WTC11 (cell line): ENCODE results near the gene SEC31B. TPM values are rescaled to one million over a fixed set of nuclear protein-coding genes. Genes with fewer than 3 reads are reported as not detected.

Experiments used
- ATAC-seq: fragments of 200-7000 bp; cut with Tn5 transposase; 2 replicates; pipeline ENCODE4 v1.10.0; 2021; ENCODE audit warnings: mild to moderate bottlenecking, moderate library complexity
- CTCF ChIA-PET: fragments of 300-600 bp; sonication (Branson Sonifier 250); formaldehyde crosslinking; loops from one replicate; lab custom pipeline; 2021; ENCODE audit warnings: antibody characterized with exemption; lab: Charles Lee
- POLR2A ChIA-PET: fragments of 350-600 bp; sonication (Branson Sonifier 250); formaldehyde crosslinking; loops from one replicate; lab custom pipeline; 2021; ENCODE audit warnings: antibody characterized with exemption; lab: Charles Lee
- DNase-seq: peaks from one replicate; pipeline ENCODE4 v3.0.0; 2021; ENCODE audit warnings: low spot score
- H3K27ac Mint-ChIP-seq: 2 replicates; pipeline ENCODE4 v1.8.0; 2021; ENCODE audit warnings: mixed read lengths
- H3K27me3 Mint-ChIP-seq: 2 replicates; pipeline ENCODE4 v1.8.0; 2021; ENCODE audit warnings: low read depth, mild to moderate bottlenecking, moderate library complexity, mixed read lengths
- H3K36me3 Mint-ChIP-seq: 2 replicates; pipeline ENCODE4 v1.8.0; 2021; ENCODE audit warnings: mixed read lengths
- H3K4me1 Mint-ChIP-seq: 2 replicates; pipeline ENCODE4 v1.8.0; 2022; ENCODE audit warnings: mixed read lengths
- H3K4me3 Mint-ChIP-seq: 2 replicates; pipeline ENCODE4 v1.8.0; 2021; ENCODE audit warnings: mild to moderate bottlenecking, moderate library complexity, mixed read lengths
- H3K9me3 Mint-ChIP-seq: 2 replicates; pipeline ENCODE4 v1.8.0; 2021; ENCODE audit warnings: mixed read lengths
- E2F1 ChIP-seq: sonication (generic); formaldehyde crosslinking; IDR thresholded peaks from 2 replicates; pipeline ENCODE4 v1.8.0; 2022; ENCODE audit warnings: mild to moderate bottlenecking, missing genetic modification reagents
- ETV6 ChIP-seq: sonication (generic); formaldehyde crosslinking; IDR thresholded peaks from 2 replicates; pipeline ENCODE4 v1.8.1; 2022; ENCODE audit warnings: mild to moderate bottlenecking, missing genetic modification reagents
- FOXJ3 ChIP-seq: sonication (generic); formaldehyde crosslinking; IDR thresholded peaks from 2 replicates; pipeline ENCODE4 v1.9.0; 2021; ENCODE audit warnings: missing genetic modification reagents, mild to moderate bottlenecking, borderline replicate concordance
- HMGA2 ChIP-seq: fragments of 250-450 bp; sonication (Bioruptor Pico); IDR thresholded peaks from 2 replicates; pipeline ENCODE4 v1.4.0; 2021; ENCODE audit warnings: mild to moderate bottlenecking, moderate library complexity
- IRF1 ChIP-seq: sonication (generic); formaldehyde crosslinking; IDR thresholded peaks from 2 replicates; pipeline ENCODE4 v1.8.0; 2023; ENCODE audit warnings: missing genetic modification reagents
- MYBL2 ChIP-seq: sonication (generic); formaldehyde crosslinking; IDR thresholded peaks from 2 replicates; pipeline ENCODE4 v1.8.1; 2023; ENCODE audit warnings: mild to moderate bottlenecking, moderate library complexity, missing genetic modification reagents
- OVOL2 ChIP-seq: fragments of 250-450 bp; sonication (Bioruptor Pico); IDR thresholded peaks from 2 replicates; pipeline ENCODE4 v1.9.0; 2021; ENCODE audit warnings: mild to moderate bottlenecking, borderline replicate concordance
- SP1 ChIP-seq: sonication (generic); formaldehyde crosslinking; conservative IDR thresholded peaks from 2 replicates; pipeline ENCODE4 v1.8.1; 2022; ENCODE audit warnings: missing genetic modification reagents
- ZBTB21 ChIP-seq: sonication (generic); formaldehyde crosslinking; IDR thresholded peaks from 2 replicates; pipeline ENCODE4 v1.8.1; 2023; ENCODE audit warnings: mild to moderate bottlenecking, missing genetic modification reagents, borderline replicate concordance
- ZNF219 ChIP-seq: sonication (generic); formaldehyde crosslinking; IDR thresholded peaks from 2 replicates; pipeline ENCODE4 v1.8.0; 2023; ENCODE audit warnings: missing genetic modification reagents, mild to moderate bottlenecking, borderline replicate concordance
- ZNF425 ChIP-seq: fragments of 250-450 bp; sonication (Bioruptor Pico); conservative IDR thresholded peaks from 2 replicates; pipeline ENCODE4 v1.9.0; 2021; ENCODE audit warnings: mild to moderate bottlenecking
- total RNA-seq: library from RNA; stranded (reverse); gene quantifications from 3 replicates; pipeline ENCODE4 v1.2.3, GENCODE V29; 2021
- TF ChIP-seq, protein P1 (sequence below): sonication (generic); formaldehyde crosslinking; IDR thresholded peaks from 2 replicates; pipeline ENCODE4 v1.8.1; 2022; ENCODE audit warnings: mild to moderate bottlenecking, missing genetic modification reagents, moderate library complexity, borderline replicate concordance
- TF ChIP-seq, protein P2 (sequence below): fragments of 200-600 bp; IDR thresholded peaks from 2 replicates; pipeline ENCODE4 v1.8.0; 2022; ENCODE audit warnings: antibody characterized with exemption
- TF ChIP-seq, protein P3 (sequence below): fragments of 250-450 bp; sonication (Bioruptor Pico); IDR thresholded peaks from 2 replicates; pipeline ENCODE4 v1.9.0; 2021; ENCODE audit warnings: mild to moderate bottlenecking

Gene SEC31B
- total RNA-seq, 1 experiment from 2014 or later: 6.7 TPM

DNA sequence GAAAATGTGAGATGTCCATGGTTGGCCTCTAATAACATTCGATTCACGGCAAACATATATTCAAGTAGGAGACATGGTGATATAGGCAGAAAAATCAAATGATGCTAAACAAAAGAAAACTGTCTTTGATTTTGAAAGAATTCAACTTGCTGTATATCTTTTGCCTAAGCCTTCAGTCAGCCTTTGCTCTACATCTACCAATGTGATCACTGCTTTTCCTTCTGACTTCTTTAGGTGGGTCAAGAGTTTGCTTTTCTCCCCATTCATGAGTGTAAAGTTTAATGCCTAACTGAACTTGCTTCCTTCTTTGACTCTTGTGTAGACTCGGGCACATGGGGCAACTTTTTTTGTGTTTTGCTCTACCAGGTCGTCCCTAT is 15.7 kb upstream of the SEC31B start:
- POLR2A ChIA-PET: interaction anchor here (0.6 to 0.9 kb wide), 5 partner anchors 10 to 162 kb away, joined by 3 to 4 read pairs (median 4); no protein-coding TSS in a partner anchor

DNA sequence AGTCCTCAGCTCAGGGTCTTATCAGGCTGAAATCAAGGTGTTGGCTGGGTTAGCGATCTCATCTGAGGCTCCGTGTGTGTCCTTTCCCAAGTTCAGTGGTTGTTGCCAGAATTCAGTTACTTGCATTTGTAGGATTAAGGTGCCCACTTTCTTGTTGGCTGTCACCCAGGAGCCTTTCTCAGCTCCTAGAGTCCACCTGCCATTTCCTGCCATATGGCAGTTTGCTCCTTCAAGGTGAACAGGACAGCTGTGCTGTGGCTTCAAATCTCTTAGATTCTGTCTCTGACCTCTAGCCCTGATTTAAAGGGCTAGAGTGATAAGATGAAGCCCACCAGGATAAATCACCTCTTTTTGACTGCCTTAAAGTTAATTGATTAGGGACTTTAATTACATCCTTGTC is 15.1 kb upstream of the SEC31B start:
- H3K36me3 Mint-ChIP-seq: peaks cover 22% of the 10 kb centered on the region
- TF ChIP-seq HMGA2 (CRISPR knock-in tag): no peak
- TF ChIP-seq, protein P1, sequence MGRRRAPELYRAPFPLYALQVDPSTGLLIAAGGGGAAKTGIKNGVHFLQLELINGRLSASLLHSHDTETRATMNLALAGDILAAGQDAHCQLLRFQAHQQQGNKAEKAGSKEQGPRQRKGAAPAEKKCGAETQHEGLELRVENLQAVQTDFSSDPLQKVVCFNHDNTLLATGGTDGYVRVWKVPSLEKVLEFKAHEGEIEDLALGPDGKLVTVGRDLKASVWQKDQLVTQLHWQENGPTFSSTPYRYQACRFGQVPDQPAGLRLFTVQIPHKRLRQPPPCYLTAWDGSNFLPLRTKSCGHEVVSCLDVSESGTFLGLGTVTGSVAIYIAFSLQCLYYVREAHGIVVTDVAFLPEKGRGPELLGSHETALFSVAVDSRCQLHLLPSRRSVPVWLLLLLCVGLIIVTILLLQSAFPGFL: no peak
- TF ChIP-seq, protein P2, sequence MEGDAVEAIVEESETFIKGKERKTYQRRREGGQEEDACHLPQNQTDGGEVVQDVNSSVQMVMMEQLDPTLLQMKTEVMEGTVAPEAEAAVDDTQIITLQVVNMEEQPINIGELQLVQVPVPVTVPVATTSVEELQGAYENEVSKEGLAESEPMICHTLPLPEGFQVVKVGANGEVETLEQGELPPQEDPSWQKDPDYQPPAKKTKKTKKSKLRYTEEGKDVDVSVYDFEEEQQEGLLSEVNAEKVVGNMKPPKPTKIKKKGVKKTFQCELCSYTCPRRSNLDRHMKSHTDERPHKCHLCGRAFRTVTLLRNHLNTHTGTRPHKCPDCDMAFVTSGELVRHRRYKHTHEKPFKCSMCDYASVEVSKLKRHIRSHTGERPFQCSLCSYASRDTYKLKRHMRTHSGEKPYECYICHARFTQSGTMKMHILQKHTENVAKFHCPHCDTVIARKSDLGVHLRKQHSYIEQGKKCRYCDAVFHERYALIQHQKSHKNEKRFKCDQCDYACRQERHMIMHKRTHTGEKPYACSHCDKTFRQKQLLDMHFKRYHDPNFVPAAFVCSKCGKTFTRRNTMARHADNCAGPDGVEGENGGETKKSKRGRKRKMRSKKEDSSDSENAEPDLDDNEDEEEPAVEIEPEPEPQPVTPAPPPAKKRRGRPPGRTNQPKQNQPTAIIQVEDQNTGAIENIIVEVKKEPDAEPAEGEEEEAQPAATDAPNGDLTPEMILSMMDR: no peak
- TF ChIP-seq ZNF219 (CRISPR knock-in tag): no peak
- TF ChIP-seq ETV6 (CRISPR knock-in tag): no peak
- no peak overlapping the region for H3K4me3 Mint-ChIP-seq
- H3K4me1 Mint-ChIP-seq: peaks cover 13% of the 10 kb centered on the region
- DNase-seq (no peak), ATAC-seq (no peak)
- POLR2A ChIA-PET: no interaction called here
- H3K9me3 Mint-ChIP-seq: no peaks in the 10 kb centered on the region
- CTCF ChIA-PET: interaction anchor here (1.0 to 4.3 kb wide), 9 partner anchors 16 to 343 kb away, joined by 3 to 71 read pairs (median 13); partner anchors contain the start of gene SCD
- H3K27me3 Mint-ChIP-seq: no peaks in the 10 kb centered on the region
- H3K27ac Mint-ChIP-seq: no peak overlapping the region

More for the DNA sequence above, 15.7 kb upstream of the SEC31B start:
- ATAC-seq (no peak), DNase-seq (no peak)
- Mint-ChIP-seq H3K36me3 (peaks cover 24% of the 10 kb centered on the region), H3K9me3 (no peaks in the 10 kb centered on the region), H3K27ac (no peak overlapping the region), H3K27me3 (no peaks in the 10 kb centered on the region), H3K4me1 (peaks cover 9% of the 10 kb centered on the region), H3K4me3 (no peak overlapping the region)
- CTCF ChIA-PET: interaction anchor here (0.7 to 4.3 kb wide), 50 partner anchors 8 to 952 kb away, joined by 3 to 71 read pairs (median 4); partner anchors contain the start of gene SCD
- TF ChIP-seq ZNF425 (CRISPR knock-in tag): no peak
- no peak for TF ChIP-seq MYBL2
- TF ChIP-seq, protein P1: no peak
- TF ChIP-seq, protein P3, sequence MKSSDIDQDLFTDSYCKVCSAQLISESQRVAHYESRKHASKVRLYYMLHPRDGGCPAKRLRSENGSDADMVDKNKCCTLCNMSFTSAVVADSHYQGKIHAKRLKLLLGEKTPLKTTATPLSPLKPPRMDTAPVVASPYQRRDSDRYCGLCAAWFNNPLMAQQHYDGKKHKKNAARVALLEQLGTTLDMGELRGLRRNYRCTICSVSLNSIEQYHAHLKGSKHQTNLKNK (CRISPR knock-in tag): no peak
- no peak for TF ChIP-seq ZBTB21 (CRISPR knock-in tag)
- no peak for TF ChIP-seq HMGA2 (CRISPR knock-in tag)
- no peak for TF ChIP-seq E2F1
- TF ChIP-seq SP1: no peak
- no peak for TF ChIP-seq FOXJ3 (CRISPR knock-in tag)
- no peak for TF ChIP-seq IRF1 (CRISPR knock-in tag)
- no peak for TF ChIP-seq OVOL2
